Mucosa of gallbladder (tissue), 1 donor: ENCODE results near the gene MOV10. TPM values are rescaled to one million over a fixed set of nuclear protein-coding genes. Genes with fewer than 3 reads are reported as not detected.

Experiments used
- DNase-seq: peaks from one replicate; pipeline ENCODE4 v3.0.0-alpha.2; 2020; ENCODE audit warnings: low spot score
- total RNA-seq: library from RNA; stranded (reverse); gene quantifications from one replicate; pipeline ENCODE4 v1.2.1, GENCODE V29; 2021
- donor health status: DM: no; HTN: no; CAD: no.

MOV10 gene
- total RNA-seq, 1 donor from 2014 or later = 85.7 TPM

- no peak for DNase-seq
These were observed 61.3 kb downstream of the MOV10 start for GRCh38 chr1:112735752-112736151.

DNA sequence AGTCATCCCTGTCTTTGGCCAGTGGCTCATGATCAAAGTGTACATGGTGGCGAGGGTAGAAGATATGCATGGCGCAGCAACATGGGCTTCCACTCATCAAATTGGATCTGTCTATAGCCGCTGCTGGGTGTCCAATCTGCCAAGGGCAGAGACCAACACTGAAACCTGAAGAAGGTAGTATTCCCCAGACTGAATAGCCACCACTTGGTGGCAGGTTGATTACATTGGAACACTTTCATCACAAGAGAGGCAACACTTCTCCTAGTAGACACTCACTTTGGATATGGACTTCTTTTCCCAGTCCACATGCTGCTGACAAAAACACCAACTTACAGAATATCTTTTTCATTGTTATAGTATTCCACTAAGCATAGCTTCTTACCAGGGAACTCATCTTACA lies 63.1 kb downstream of the MOV10 start:
- no peak for DNase-seq

DNA sequence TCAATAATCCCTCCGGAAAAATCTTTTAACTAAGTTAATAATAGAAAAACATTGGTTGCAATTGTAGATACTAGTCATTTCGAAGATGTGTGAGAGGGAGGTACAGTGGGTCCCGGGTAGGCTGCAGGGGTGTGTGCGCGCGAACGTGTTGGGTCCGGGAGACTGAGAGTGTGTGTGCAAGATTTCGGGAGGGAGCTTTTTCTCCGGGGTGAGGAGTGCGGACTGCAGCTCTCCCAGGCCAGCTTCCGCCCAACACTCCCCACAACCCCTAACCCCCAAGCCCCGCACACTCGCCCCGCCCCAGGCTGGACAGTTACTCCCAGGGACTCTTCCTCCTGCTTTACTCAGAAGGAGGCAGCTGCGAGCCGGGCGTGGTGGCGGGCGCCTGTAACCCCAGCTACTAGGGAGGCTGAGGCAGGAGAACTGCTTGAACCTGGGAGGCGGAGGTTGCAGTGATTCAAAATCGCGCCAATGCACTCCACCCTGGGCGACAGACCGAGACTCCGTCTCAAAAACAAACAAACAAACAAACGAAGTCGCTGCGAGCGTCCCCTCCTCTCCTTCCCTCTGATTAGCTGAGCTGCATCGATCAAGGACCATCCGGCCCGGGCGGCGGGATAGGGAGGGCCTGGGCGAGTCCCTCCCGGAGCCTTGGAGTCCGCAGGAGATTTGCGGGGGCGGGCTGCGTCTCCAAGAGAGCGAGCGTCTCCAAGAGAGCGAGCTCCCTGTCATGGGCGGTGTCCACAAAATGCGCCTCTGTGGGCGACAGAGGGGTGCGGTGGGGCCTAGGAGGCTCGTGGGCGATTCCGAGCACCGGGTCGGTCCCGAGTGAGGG lies 68.9 kb downstream of the MOV10 start:
- DNase-seq = no peak

- DNase-seq = no peak
These were observed 69.6 kb downstream of the MOV10 start for GRCh38 chr1:112744009-112744578.

DNA sequence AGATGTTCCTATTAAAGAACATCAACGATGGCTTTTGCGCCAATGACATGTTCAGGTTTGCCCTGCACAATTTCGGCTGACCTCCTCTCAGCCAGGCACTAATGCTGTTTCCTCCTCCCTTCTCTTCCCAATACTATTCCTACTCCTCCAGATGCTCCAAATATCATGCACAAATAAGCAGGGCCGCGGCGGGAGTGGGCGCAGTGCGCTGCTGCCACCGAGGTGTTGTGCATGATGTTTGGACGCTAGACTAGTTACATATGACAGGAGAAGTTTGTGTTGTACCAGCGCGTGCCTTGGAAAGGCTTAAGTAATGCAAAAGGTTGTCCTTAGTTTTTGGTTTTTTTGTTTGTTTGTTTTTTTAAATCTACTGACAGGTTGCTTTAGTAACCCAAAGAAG lies 73.9 kb downstream of the MOV10 start:
- no peak for DNase-seq

Other genes starting within 250 kb of the MOV10 start
- gene WNT2B, start 165.7 kb upstream of the MOV10 start, total RNA-seq = 8.1 TPM
- gene ST7L, start 55.5 kb upstream of the MOV10 start, total RNA-seq = 18.8 TPM
- 97.8 TPM for gene CAPZA1, start 54.8 kb upstream of the MOV10 start, total RNA-seq
- 300 TPM for gene RHOC, start 32.5 kb downstream of the MOV10 start, total RNA-seq
- gene PPM1J, start 40.7 kb downstream of the MOV10 start, total RNA-seq = 1.1 TPM